NCI-H526 (cell line): Measurements from ENCODE around the gene SH3BP5L.

Experiments used
- DNase-seq, 2 experiments: peaks; one replicate each; lab custom pipeline; 2025; lab: John Stamatoyannopoulos, UW

Gene SH3BP5L

DNA sequence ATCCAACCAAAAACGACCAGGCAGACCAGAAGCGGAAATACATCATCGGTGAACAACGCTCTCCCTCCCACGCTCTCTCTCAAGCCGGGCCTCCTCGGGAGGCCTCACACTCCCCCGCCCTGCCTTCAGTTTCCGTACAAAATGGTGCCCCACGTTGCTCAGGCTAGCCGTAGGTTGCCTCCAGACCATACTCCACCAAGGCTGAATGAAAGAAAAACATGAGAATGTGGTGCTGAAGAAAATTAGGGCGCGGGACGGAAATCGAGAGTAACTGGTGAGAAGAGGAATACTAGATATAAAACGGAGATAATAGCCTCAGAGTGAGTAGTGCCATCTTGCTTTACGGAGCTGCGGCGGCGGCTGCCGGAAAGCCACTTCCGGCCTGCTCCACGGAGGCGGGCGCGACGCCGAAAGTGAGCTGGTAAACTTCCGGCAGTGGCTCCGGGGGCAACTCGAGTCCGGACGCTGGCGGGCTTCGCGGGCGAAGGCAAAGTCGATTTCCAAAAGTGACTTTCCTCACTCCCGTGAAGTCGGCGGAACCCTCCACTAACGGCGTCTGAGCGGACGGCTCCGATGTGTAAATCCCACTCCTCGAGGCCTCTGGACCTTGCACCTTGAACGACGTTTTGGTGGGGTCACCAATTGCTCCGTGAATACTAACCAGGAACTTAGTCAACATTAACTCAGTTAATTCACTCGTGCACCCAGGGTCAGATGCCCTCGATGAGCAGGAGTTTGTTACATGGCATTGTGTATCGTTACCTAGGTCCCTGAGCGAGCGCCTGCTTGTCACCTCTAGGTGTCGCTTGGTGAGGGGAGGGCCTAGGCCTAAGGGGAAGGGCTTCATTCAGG, at the start of gene SH3BP5L:
Gene SH3BP5L, minus strand, starts transcription at position 7 of the 852 bp plus-strand sequence. CDS start 980 bp downstream, outside the sequence.
- peak; percentile 85 to 90 for DNase-seq

DNA sequence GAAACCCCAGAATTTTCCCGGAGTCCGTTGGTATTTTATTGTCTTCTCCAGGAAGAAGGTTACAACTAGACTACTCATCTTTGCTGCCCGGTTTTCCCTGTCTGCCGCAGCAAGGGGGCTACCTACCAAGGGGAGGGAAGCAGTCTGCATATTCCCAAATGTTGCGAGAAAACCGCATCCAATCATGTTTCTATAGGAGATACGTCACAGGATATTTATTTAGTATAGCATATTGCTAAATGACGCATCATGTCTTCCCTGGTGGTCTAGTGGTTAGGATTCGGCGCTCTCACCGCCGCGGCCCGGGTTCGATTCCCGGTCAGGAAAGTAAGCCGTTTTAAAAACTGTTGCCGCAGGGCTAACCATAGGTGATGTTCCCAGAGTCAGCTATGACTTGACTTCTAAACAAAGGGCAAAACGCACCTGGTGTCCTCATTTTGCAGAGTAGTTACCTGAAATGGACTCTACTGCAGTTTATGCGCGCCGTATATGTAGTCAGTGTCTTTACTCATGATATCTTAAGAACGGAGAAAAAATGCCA, 48.3 kb upstream of the SH3BP5L start:
- peak; percentile 89 to 91 for DNase-seq

DNA sequence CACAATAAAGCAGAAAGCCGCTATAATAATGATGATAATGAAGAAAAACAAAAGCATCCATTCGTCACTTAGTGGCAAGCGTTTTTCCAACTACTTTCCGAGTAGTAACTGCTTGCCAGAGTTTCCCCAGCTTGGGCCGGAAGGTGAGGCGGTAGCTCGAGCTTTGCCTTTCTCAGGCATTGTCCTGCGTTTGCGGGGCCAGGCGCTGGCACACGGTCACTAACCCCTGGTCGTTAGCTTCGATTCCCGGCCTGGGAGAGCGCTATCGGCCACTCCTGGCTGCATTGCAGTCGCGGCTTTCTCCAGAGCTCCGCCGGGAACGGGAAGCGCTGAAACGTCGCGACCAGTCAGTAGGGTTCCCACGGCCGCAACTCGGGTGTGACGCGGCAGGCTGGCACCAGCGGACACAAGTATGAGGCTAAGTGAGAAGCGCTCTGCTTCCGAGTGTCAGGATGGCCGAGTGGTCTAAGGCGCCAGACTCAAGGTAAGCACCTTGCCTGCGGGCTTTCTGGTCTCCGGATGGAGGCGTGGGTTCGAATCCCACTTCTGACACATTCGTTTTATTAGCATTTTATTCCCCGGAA, 47.8 kb upstream of the SH3BP5L start:
- peak; percentile 88 to 92 for DNase-seq

DNA sequence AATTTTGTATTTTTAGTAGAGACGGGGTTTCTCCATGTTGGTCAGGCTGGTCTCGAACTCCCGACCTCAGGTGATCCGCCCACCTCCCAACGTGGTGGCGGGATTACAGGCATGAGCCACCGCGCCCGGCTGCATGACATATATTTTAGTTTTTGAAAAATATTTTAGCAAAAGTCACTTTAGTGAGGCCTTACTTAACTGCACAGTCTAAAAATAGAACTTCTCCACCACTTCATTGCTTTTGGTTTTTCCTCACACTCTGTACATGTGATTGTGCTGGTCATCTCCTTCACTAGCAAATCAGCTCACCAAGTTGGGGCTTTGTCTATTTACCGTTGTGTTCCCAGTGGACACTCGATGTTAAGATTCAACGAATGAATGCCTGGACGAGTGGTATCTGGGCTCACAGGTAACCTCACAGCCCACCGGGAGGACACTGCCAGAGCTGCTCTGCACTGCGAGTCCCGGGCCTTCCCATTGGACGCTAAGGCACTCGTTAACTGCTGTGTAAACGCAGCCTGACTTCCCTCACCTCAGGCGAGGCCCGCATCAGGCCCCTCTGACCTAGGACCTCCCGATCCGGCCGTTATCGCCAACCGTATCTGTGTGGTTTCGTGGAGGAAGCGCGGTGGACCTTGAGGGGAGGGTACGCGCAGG, 47.2 kb upstream of the SH3BP5L start:
- peak; percentile 66 to 74 for DNase-seq

DNA sequence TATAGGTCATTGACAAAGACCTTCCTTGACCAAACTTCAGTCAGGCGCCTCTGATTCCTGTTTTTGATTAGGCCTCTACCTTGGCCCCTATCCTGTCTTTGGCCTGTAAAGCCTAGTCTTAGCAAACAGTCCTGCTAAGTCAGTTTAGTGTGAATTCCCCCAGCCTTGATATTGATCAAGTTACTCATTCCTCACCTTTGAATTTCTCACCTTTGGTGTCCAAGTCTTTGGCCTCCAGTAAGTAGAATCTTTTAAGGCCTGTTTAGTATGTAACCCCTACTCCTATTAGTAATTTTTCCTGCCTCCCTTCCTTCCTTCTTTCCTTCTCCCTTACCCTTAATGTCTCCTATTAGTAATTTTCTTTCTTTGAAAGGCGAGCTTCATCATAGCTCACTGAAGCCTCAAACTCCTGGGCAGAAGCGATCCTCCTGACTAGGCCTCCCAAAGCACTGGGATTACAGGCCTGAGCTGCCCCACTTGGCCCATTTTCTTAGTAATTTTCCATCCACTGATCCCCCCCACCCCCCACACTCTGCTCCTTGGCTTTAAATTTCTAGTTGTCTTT, 46.2 kb upstream of the SH3BP5L start:
- DNase-seq = no peak

DNA sequence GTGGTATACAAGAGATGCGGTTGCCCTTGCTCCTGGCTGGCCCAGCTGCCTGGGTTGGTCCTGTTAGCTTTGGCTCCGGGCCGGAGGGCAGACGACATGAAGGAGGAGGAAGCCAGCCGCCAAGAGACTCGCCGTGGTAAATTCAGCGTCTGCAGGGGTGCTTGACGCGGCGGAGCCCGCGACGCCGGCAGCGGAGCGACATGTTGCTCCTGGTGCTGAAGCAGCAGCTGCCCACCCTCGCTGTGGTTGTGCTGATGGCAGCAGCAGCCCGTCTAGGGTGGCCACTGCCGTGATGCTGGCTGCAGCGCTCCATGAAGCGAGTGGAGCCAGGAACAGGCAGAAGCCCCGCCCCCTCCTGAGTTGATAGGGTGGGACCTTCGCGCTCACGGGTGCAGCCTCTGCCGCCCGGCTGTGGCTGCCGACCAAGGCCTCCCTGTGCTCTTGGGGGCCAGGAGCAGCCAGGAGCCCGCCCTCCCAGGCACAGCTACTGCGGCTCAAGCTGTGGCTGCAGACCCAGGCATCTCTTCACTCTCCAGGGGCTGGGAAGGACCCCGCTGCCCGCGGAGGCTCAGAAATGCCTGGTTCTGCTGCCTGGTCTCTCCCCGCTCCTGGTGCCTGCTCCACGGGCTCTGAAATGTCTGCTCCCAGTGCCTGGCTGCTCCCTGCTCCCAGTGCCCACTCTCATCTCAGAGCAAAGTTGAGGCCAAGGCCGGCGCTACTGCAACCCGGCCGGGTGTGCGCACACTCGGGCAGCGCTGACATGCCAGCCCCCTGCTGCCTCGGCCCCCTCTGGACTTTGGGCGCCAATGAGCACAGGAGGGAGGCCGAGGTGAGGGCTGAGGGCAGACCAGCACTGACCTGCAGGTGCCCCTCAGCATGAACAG, 37.5 kb upstream of the SH3BP5L start:
- peak; percentile 7 to 81 for DNase-seq

DNA sequence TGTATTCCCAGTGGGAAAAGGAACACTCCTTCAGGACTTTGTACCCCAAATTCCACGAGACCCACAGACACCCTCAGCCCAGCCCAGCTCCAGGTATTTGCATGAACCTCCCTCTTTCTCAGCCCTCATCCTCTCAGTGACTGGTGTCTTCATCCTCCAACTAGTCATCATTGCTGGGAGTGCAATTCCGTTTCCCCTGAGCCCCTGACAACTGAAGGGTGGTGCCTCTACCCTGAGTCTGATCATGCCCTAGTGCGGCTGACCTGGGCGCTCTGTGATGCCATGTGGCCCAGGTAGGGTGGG, 36.9 kb upstream of the SH3BP5L start:
- no peak for DNase-seq

DNA sequence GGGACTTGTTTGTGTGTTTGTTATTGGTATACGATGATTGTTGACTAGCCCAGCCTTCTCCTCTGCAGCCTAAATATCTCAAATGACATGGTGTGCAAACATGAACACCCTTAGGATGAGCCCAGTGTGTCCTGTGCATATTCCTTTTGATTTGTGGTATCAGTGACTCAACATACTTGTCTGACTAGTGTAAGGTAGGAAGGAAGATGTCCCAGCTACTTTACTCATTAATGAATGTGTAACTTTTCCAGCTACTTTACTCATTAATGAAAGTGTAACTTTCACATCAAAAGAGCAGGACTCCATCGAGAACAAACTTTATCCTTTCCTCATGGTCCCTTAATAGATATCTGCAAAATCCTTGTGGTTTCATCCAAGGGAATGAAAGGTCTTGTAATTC, 35.9 kb upstream of the SH3BP5L start:
- DNase-seq = no peak

DNA sequence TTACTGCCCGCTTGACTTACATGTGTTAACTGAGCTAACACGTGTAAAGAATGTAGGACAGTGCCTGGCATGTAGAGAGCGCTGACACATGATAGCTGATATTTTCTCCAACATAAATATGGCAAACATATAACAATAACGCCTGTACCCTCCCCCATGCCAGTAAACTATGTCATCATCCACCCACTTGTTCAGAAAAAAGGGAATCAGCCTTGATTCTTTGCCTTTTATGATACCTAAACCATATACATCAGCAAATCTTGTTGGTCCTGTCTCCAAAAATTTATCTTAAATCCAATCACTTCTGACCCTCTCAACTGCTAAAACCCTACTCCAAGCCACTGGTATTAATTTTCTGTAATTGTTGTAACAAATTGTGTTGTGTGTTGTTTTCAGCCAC, 34.3 kb upstream of the SH3BP5L start:
- DNase-seq = no peak

DNA sequence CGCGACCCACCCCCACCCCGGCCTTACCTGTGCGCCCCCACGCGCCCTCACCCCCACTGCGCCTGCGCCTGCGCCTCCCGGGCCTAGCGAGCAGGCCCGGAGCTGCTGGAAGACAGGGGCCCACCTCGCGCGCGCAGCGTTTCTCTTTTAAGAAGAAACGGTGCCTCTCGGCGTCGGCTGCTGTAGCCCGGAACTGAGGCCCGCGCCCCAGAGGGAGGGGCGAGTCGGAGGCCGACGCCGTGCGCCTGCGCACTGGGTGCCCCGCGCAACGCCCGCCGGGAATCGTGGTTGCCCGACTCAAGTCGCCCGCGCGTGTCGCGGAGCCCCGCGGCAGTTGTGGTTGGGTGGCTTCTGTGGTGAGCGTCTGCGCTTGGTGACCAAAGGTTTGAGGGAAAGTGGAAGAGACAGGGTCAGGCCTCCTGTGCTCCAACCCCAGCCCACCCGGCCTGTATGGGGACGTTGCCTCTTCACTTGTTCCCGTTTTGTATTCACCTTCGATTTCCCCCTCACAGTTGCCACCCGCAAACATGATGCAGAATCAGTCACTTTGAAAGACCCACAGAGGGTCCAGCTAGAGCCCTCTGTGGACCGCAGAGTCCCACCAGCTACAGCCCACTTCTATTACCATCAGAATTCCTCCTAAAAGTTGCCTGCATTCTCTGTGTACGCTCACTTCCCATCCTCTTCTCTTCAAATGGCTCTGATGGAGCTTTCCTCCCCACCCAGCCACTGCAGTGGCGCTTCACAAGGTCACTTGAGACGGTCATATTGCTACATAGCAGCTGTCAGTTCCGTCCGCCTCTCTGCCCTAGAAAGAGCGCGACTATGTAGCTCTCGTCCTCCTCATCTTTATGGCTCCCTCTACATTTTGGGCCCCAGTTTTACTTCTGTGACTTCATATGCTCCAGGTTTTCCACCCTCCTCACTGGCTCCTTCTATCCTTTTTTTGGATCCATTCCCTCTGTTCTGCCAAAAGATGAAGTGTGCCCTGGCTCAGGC, 33.5 kb upstream of the SH3BP5L start, which contains the start of gene ZNF692:
Gene ZNF692, minus strand, starts transcription at position 195 of the 999 bp plus-strand sequence. CDS start 776 bp downstream, outside the sequence.
- DNase-seq = peak; percentile 84 to 96

DNA sequence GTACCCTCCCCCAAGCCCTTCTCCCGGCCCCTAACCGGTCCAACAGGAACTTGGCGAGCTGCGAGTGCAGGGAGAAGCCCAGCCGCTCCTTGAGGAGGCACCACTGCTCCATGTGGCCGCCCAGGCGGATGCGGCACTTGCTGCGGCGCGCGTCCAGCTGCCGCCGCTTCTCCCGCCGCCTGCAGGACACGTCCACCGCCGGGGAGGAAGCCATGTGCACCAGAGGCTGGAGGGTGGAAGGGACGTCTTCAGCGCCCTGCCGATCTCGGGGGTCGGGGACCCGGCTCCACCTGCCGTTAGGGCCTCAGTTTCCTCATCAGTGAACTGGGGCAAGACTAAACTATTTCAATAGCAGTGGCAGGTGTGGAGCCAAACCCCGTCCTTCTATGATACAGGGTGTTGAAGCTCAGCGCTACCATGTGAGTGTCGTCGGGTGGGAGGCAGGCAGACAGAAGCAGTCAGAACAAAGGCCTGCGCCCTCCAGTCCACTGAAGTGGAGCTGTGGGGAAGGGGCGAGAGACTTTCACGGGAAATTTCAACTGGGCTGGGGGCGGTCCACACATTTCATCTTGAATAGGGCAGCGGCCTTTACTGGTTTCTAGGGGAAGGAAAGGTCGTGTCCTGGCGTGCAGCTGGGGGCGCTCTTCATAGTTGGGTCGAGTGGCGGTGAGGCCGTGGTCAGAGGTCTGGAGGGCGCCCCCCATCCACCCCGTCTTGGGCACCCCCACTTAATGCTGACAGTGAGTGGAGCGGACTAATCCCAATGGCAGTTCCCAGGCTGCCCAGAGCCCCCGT, 32.6 kb upstream of the SH3BP5L start:
- peak; percentile 19 to 75 for DNase-seq

DNA sequence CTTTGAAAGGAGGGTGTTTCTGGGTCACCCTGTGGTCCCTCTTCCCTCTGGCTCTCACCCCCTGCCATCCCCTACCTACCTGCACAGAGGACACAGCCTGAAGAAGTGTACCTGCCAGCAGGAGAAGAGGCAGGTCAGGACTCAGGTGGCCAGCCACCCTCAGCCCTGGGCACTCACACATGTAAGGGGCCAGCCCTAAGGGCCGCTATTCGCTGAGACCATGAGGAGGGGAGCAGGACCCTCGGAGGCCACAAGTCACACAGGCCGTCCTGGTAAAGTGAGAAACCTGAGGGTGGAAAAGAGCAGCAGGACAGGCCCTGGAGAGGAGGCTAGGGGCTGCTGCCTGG, 32.0 kb upstream of the SH3BP5L start:
- no peak for DNase-seq

DNA sequence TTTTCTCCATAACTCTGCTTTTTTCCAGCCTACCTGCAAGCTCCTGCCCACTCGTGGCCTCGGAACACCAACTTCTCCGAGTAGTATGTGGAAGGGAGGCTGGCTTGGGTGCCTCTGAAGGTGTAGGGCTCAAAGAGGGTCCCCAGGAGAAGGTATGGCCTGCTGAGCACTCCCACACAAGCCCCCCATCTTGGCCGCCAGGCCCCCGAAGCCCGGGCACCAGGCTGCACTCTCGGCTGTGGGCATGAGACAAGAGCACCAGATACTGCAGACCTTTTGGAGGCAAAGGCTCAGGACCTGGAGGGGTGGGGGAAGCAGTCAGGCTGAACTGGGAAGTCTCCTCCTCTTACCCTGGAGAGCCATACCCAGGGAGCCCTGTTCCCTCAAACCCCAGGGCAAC, 31.5 kb upstream of the SH3BP5L start:
- no peak for DNase-seq

DNA sequence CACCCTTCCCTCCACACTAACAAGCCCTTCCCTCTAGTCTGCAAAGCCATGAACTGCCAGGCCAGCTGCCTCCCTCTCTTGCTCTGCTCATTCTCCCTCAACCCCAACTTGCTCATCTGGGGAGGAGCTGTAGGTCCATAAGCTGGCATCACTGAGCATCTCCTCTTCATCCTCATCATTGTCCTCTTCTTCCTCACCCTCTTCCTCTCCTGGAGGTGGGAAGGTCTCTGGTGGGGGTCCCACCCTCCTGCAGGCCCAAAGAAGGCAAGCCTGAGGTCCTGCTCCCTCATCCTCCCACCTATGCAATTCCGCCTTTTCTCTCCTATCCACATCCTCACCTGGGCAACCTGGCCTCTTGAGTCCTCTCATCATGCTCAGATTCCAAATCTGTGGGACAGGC, 30.5 kb upstream of the SH3BP5L start:
- DNase-seq = no peak

DNA sequence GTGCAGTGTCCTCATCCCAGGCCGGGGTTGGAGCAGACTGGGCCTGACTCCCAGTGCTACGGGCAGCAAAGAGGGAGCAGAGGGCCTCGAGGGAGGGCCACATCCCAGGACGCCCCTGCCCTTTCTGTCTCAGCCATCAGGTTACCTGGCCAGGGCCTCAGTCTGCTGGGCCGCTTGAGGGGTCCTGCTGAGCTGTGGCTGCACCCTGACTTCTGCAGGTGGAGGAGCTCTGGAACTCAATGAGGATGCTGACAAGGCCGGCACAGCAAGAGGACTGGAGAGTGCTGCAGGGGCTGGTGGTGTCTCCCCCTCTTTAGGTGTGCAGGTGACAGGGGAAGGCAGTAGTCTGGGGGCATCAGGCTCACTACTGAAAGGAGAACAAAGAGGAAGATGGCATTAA, 29.9 kb upstream of the SH3BP5L start:
- DNase-seq = no peak

DNA sequence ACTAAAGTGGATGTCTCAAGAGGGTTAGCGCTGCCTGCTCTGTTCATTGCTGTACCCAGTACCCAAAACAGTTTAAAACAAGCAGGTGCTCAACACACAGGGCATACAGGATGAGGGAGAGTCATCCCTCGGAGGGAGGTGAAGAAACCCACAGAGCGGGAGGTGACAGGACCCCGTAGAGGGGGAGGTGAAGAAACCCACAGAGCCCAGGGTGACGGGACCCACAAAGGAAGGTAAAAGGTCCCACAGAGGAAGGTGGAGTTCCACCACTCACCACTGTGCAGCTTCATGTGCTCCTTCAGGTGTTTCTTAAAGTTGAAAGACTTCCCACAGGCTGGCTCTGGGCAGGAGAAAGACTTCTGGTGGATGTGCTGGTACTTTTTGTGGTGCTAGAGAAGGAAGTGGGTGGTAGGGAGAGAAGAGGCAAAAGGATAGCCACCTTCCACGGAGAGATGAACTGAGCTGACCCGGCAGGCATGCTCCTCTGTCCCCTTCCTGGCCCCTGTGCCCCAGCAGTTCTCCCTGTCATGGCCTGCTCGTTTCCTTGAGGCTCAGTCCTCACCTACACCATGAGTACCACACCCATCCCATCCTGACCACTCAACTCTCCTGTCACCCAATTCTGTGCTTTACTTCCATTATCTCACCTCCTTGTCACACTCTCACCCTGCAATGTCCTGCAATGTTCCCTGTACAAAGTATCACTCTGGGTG, 28.1 kb upstream of the SH3BP5L start:
- DNase-seq = no peak

DNA sequence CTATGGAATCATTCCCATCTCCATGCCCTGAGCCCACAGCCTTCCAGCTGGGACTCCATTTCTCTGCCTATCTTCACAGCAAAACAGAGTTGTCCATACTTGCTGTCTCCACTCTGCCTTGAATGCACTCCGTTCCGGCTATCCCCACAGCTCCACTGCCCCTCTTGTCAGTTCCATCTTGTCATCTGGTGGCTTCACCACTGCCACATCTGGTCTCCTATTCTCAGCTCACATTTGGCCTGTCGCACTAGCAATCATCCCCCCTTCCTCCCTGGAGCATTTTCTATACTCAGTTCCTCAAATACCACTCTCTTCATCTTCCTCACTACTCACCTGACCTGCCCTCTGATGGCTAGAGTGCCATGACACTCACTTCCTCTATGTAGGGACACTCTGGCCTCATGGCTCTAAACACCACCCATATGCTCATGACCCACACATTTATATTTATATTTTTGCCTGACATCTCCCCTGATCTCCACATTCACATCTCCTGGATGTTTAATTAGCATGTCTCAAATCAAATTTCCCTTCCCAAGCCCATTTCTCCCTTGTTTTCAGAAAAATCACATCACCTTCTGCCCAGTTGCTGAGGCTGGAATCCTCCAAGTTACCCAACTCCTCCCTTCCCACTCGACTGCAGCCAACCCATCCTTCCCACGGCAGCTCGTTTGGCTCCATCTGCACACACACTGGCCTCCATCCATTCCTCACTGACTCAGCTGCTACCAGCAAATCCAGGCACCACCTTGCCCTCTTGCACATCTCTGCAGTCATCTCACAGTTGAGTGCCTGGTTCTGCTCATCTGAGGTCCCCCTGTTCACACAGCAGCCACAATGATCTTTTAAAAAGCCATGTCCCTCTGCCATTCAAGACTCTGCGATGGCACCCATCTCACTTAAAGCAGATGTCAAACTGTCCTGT, 27.0 kb upstream of the SH3BP5L start:
- DNase-seq = no peak

DNA sequence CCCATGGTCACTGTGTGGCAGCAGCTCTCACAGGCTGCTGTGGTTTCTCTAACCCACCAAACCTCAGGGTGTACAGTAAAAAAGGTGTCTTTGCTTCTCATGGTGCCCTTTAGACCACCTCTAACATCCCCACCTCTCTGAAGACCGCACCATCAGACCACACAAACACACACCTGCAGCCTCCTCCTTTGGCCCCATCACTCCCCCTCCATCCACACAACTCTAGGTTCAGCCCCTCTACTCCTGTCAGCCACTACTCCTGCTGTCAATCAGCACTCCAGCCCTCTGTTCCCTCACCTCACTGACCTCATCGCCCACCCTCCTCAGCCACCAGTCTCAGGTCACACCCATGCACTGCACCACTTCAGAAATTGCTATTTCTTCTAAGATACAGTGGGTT, 25.7 kb upstream of the SH3BP5L start:
- no peak for DNase-seq
